SK-N-SH treated with all-trans-retinoic acid at 6 μM for 48 hours (cell line): ENCODE results near the gene DEAF1.

ENCODE experiments used
- ARNTL ChIP-seq: fragments of 450-650 bp; formaldehyde crosslinking; IDR thresholded peaks from 2 replicates; pipeline ENCODE4 v1.5.0; 2020; ENCODE audit warnings: low read depth, mild to moderate bottlenecking, moderate library complexity, borderline replicate concordance
- OSR1 ChIP-seq: fragments of 250-450 bp; sonication (Bioruptor Pico); IDR thresholded peaks from 2 replicates; pipeline ENCODE4 v1.8.0; 2022; ENCODE audit warnings: moderate library complexity, mild to moderate bottlenecking, inconsistent platforms
- TOX ChIP-seq: fragments of 250-450 bp; sonication (Bioruptor Pico); IDR thresholded peaks from 2 replicates; pipeline ENCODE4 v1.8.0; 2021; ENCODE audit warnings: mild to moderate bottlenecking, moderate library complexity, borderline replicate concordance
- ZFP3 ChIP-seq: fragments of 250-450 bp; sonication (Bioruptor Pico); IDR thresholded peaks from 2 replicates; pipeline ENCODE4 v1.5.0; 2020; ENCODE audit warnings: mild to moderate bottlenecking, moderate library complexity
- ZFP30 ChIP-seq: fragments of 450-650 bp; formaldehyde crosslinking; IDR thresholded peaks from 2 replicates; pipeline ENCODE4 v1.5.0; 2022; ENCODE audit warnings: mild to moderate bottlenecking, moderate library complexity
- ZNF70 ChIP-seq: fragments of 450-650 bp; formaldehyde crosslinking; IDR thresholded peaks from 2 replicates; pipeline ENCODE4 v1.5.0; 2020; ENCODE audit warnings: mild to moderate bottlenecking, moderate library complexity
- ZNF8 ChIP-seq: fragments of 450-650 bp; formaldehyde crosslinking; IDR thresholded peaks from 2 replicates; pipeline ENCODE4 v1.5.0; 2020; ENCODE audit warnings: mild to moderate bottlenecking, moderate library complexity
- TF ChIP-seq, protein P1 (sequence below): fragments of 250-450 bp; sonication (Bioruptor Pico); IDR thresholded peaks from 2 replicates; pipeline ENCODE4 v1.8.0; 2020; ENCODE audit warnings: mild to moderate bottlenecking, moderate library complexity, borderline replicate concordance

DNA sequence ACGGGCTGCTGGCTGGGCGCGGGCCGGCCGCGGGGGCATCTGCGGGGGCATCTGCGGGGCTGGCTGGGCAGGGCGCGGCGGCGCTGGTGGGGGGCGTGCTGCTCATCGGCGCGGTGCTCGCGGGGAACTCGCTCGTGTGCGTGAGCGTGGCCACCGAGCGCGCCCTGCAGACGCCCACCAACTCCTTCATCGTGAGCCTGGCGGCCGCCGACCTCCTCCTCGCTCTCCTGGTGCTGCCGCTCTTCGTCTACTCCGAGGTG, 57.8 kb downstream of the DEAF1 start:
- no peak for TF ChIP-seq ZNF70
- no peak for TF ChIP-seq TOX (CRISPR knock-in tag)
- TF ChIP-seq, protein P1, sequence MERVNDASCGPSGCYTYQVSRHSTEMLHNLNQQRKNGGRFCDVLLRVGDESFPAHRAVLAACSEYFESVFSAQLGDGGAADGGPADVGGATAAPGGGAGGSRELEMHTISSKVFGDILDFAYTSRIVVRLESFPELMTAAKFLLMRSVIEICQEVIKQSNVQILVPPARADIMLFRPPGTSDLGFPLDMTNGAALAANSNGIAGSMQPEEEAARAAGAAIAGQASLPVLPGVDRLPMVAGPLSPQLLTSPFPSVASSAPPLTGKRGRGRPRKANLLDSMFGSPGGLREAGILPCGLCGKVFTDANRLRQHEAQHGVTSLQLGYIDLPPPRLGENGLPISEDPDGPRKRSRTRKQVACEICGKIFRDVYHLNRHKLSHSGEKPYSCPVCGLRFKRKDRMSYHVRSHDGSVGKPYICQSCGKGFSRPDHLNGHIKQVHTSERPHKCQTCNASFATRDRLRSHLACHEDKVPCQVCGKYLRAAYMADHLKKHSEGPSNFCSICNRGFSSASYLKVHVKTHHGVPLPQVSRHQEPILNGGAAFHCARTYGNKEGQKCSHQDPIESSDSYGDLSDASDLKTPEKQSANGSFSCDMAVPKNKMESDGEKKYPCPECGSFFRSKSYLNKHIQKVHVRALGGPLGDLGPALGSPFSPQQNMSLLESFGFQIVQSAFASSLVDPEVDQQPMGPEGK, result no peak
- TF ChIP-seq ARNTL (CRISPR knock-in tag), result no peak
- no peak for TF ChIP-seq ZFP30 (CRISPR knock-in tag)
- TF ChIP-seq OSR1 (CRISPR knock-in tag), result no peak
- no peak for TF ChIP-seq ZNF8
- no peak for TF ChIP-seq ZFP3 (CRISPR knock-in tag)
